Ramos (cell line): ENCODE data around the gene RBP5.
"Not testable (repeated sequence)": the region's sequence is repeated elsewhere in the genome, so short reads cannot be mapped to it uniquely, and the experiment has no call there.

Experiments
- in situ Hi-C: fragments of 300-500 bp; cut with MboI; formaldehyde crosslinking; loops from one replicate; pipeline ENCODE4 v1.14.3; 2022; ENCODE audit warnings: low sequenced_read_pairs; ENCODE audit not compliant: unreplicated experiment

Gene RBP5

DNA sequence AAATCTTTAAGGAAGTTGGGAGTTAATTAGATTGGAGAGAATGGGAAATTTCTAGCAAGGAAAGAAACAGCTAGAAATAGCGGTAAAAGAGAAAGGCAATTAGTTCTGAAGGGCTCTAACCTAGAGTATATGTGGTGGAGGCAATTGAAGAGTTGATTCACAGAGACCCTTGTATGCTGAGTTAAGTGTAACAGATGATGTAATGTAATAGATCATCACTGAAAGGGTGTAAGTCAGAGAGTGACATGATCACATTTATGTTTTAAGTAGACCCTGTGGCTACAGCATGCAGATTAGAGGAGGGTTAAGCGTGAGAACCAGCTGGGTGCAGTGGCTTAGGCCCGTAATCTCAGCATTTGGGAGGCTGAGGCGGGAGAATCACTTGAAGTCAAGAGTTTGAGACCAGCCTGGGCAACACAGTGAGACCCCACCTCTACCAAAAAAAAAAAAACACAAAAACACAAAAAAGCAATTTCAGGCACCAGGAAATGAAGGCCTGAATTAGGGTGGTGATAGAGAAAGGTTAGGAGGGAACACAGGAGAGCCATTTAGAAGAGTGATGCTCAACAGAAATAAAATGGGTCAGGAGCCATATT is 3.0 kb downstream of the RBP5 start:
- in situ Hi-C loops, result no loop called here

DNA sequence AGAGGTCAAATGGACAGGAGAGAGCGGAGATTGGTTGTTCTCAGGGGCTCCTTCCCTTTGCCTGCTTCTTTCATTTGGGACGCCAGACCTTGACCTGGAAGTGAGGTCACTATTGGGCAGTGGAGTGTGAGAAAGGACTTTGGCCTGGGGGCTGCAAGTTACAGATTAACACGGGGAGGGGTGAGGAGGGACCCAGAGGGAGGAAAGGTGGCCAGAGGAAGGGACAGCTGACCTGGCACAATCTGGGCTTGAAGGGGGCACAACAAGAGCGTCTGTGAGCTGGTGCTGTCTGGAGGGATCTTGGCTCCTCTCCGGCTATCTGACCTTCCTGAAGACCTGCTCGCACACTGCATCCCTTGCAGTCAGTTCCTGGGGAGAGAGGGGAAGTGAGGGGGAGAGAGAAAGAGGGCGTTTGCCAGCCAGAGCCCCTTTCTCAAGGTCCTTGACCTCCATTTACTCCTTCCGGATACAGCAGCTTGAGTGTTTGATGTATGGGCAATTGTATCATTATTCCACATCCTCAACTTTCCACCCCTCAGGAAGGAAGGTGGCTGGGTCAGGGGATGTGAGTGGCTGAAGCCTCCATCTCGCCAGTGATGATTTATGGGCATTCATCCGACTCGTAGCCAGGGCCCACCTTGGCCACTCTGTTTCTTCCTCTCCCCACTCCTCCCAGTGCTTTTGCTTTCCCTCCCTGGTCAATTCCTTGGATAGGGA is 4.7 kb downstream of the RBP5 start:
- in situ Hi-C loops, result no loop called here

DNA sequence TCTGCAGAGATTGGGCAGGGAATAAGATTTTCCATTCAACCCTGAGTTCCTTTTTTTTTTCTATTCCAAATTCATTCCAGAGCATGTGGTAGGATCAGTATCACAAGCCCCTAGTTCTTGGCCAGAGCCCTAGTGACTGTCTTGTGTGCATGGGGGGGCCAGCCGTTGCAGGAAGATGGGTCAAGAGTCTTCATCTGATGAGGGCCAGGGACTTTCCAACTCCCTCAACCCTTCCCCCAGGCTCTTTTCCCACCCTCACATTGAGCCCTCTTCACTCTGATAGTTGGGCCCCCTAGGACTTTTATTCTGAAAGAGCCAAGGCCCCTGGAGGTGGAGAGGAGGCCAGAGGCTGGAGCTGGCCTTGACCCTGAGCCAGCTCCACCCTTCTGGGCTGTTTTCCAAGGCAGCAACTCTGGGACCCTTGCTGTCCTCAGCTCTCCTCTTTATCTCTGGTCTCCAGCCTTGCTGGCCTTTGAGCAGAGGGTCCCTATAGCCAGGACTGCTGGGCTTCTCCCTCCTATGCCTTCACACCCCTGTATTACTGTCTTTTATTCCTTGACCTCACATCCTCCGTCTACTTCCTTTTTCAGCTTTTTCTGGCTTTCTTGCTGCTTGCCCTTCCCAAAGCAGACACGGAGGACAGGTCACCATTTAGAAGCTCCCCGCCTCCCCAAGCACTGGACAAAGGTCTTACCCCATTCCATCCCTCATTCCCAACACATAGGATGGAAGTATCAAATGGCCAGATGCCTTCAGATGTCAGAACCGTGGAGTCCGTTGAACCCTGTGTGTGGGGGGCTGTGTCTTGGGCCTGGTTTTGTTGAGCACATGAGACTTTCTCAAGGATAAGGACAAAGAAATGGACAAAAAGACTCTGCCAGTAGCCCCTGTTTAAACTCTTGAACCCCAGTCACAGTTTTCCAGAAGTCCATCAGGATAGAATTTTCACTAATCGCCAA is 5.6 kb downstream of the RBP5 start:
- in situ Hi-C loops, result no loop called here

GRCh38 chr12:7121324-7121723 is 7.4 kb downstream of the RBP5 start:
- in situ Hi-C loops, result no loop called here

GRCh38 chr12:7120166-7120565 is 8.5 kb downstream of the RBP5 start:
- in situ Hi-C loops, result no loop called here

DNA sequence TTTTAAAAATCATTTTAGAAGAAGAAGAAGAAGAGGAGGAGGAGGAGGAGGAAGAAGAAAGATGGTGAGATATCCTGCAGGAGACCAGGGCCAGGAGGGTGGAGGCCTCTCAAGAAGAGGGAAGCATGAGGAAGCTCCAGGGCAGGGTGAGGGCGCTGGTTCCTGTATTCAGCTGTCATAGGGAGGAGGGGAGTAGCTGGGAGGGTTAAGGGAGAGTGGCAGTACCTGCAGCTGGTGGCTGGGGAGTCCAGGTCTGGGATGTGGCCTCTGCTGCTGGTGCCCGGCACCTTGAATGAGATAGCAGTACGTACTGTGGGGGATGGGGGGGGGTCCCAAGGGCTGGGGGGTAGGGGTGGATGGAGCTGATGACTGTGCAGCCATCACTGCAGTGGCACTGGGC is 9.8 kb downstream of the RBP5 start:
- in situ Hi-C loops, result no loop called here

GRCh38 chr12:7117670-7118069 is 11.0 kb downstream of the RBP5 start:
- in situ Hi-C loops, result no loop called here

DNA sequence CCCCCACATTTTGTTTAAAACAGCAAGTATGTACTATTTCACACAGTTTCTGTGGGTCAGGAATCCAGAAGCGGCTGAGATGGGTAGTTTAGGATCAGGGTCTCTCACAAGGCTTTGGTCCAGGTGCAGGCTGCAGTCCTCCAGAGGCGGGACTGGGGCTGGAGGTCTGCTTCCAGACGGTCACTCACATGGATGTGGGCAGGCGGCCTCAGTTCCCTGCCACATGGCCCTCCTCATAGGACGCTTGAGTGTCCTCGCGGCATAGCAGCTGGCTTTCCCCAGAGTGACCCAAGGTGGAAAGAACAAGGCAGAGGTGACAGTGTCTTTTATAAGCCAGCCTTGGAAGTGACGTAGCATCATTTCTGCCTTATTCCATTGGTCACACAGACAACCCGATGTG is 11.8 kb downstream of the RBP5 start:
- in situ Hi-C loops, result no loop called here

- in situ Hi-C loops, result no loop called here
These were observed 12.5 kb downstream of the RBP5 start for GRCh38 chr12:7116196-7116595.

DNA sequence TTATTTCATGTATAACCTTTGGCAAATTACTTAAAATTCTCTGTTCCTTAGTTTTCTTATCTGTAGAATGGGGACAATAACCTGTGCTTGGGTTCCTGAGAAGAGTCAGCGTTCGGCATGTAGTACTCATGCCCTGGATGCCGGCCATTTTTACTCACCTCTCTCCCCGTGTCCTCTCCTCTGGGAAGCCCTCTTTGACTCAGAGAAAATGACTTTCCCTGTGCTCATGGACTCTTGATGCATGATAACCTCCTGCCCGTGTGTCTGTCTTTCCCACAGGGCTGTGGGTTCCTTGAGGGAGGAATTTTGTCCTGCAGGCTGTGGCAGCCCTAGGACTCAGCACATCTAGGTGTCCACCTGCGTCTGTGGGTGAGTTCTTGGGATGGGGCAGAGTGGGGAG is 13.8 kb downstream of the RBP5 start:
- in situ Hi-C loops, result no loop called here

DNA sequence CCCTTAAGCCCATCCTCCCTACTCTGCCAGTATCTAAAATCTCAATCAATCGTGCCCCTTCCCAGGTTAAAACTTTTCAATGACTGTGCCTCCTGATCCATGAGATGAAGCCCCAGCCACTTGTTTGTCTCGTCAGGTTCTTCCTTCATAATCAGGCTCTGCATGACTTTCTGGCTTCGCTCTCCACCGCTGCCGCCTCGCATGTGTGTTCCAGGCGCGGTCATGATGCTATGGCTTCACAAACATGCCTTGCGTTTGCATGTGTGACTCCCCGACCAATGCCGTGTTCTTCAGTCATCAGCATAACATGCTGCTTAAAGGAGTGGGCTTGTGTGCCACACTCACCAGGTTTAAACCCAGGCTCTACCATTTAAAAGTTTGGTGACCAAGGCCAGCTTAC is 14.7 kb downstream of the RBP5 start:
- in situ Hi-C loops, result no loop called here

- in situ Hi-C loops, result no loop called here
These were observed 15.3 kb downstream of the RBP5 start for GRCh38 chr12:7113389-7113871.

GRCh38 chr12:7112041-7112440 is 16.6 kb downstream of the RBP5 start:
- in situ Hi-C loops, result no loop called here

DNA sequence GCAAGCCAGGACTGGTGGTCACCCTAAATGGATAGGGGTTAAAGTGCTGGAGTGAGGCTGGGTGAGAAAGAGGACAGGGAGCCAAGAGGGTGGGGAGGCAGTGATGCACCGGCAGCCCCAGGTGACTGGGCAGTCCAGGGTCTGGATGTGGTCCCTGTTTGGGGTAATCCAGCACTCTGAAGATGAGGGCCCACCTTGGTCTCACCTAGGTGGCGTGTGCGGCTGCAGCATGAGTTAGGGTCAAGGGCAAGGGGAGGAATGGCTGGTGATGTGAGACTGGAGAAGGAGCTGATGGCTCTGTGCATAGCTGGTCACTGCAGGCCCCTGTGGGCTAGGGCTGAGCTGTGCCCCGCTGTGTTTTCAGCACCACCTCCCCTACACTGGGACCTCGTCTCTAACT is 18.0 kb downstream of the RBP5 start:
- in situ Hi-C loops, result no loop called here

DNA sequence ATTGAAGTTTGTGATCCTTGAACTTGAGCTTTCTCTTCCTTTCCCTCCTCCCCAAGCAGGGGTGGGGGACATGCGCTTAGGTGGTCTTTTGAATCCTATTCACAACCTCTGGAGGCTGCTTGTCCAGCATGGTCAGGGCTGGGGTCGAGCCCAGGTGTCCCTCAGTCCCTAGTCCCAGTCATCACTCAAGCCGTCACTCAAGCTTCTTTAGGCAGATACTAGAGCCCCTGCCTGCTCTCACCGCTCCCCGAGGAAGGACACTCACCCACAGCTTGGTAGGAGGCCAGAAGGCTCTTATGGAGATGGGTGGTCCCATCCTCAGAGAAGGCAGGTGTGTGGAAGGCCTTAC is 19.1 kb downstream of the RBP5 start:
- in situ Hi-C loops, result no loop called here

DNA sequence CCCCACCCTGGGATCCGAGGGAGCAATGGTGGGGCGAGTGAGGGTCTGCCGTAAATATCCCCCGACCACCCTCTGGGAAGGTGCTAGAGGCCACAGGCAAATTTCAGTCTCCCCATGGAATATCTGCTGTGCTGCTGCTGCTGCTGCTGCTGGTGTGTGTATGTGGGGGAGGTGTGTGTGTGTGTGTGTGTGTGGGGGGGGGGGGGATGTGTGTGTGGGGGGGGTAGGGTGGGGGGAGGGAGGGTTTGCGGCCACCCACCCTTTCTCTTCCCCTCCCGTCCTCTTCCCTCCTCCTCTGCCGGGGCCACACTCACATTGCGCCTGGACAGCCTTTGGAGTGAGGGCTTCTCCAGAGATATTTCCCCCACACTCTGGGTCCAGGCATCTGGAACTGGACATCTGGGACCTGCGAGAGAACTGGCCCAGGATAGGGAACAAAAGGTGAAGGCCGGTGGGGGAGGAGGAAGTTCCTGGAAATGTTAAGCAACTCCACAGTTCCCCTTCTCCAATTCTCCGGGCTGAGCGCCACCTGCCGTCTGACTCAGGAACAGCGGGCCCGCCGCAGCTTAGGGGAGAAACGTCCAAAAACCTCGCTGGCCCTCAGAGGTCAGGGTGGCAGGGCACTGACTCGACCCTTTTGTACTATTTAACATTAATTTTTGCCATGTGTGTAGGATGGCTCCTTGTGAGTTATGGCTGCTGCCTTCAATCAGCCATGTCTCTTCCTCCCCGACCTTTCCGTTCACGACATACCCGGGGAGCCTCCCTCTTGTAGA is 19.7 kb downstream of the RBP5 start, which contains the start of gene C1RL:
Gene C1RL, minus strand, starts transcription at position 419 of the 776 bp plus-strand sequence. Its CDS starts 34 bp downstream, at position 385.
- in situ Hi-C loops, result no loop called here

DNA sequence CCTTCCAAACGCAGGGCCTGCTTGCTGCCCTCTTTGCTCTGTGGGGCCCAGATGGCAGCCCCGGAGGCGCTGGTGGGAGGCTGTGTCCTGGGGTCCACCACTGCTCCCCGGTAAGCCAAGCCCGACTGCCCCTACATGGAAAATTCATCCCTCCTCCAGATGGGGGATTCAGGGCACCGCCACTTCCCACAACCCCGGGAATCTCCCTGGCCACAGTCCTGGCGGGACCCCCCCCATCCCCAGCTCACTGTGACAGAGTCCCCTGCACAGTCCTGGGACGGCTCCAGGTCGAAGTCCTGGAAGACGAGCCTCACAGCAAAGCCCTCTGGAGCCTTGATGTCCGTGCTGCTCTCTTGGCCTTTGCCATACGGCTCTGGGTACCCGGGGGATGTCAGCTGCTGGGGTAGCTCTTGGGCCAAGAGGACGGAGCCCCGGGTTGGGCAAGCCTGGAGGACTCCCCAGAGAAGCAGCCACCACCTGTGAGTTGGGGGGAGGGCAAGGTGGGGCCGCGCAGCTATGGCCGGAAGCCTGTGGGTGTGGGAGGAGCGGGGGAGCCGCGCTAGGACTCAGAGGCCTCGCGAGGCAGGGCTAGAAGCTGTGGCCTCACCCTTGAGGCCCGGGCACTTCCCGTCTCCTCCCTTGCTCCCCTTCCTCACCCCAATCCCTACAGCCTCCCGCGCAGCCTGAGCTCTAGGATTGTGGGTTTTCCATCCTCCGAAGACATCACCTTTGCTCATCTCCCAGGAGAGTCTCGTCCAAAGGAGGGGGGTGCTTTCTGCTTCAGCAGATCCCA is 20.5 kb downstream of the RBP5 start:
- in situ Hi-C loops, result no loop called here

DNA sequence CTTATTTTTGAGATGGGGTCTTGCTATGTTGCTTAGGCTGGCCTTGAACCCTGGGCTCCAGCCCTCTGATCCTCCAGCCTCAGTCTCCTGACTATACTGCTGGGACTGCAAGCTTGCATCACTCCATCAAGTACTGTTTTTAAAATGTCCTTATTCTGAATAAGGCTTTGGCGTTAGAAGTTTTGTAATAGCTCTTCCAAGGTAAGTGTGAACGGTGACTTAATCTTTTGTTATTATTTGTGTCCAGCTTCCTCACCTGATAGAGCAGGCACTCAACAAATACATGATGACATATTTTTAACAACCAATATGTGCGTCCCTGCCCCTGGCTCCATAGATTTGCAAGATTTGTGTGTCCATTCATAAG is 21.1 kb downstream of the RBP5 start:
- in situ Hi-C loops, result no loop called here

DNA sequence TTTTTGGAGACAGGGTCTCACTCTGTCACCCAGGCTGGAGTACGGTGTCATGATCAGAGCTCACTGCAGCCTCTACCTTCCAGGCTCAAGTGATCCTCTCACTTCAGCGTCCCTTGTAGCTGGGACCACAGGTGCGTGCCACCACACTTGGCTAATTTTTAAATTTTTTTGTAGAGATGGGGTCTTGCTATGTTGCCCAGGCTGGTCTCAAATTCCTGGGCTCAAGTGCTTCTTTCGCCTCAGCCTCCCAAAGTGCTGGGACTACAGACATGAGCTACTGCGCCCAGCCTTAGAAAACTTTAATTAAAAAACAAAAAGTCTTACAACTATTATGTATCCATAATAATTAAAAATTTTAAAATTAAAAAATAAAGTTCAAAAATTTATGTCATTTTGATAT is 21.5 kb downstream of the RBP5 start:
- in situ Hi-C loops, result not testable (repeated sequence)

GRCh38 chr12:7106082-7106481 is 22.6 kb downstream of the RBP5 start:
- in situ Hi-C loops, result no loop called here
